Measurements from ENCODE around the gene OPTN. TPM values are rescaled to one million over a fixed set of nuclear protein-coding genes. Genes with fewer than 3 reads are reported as not detected.

OPTN gene
- total and polyA plus RNA-seq, 10 of the 15 experiments (the other 5 are each of a cell fraction or from before 2014, with no cell fraction given), result 15.2 to 42.4 (median 25.5) TPM

GRCh38 chr10:13068071-13068470, 31.9 kb upstream of the OPTN start:
- intact Hi-C loops (cut with micrococcal nuclease; ENCODE audit: unreplicated experiment), result no loop called here
- no peak for FAIRE-seq

More at GRCh38 chr10:13068071-13068470, 31.9 kb upstream of the OPTN start:
- H3K4me1 ChIP-seq (ENCODE audit: control insufficient read depth, insufficient read depth, low read length), result no peaks in the 10 kb centered on the region
- SMC1A ChIA-PET (ENCODE audit: uncharacterized antibody, unreplicated experiment), result no interaction called here
- no peaks in the 10 kb centered on the region for H3K36me3 ChIP-seq (ENCODE audit: control insufficient read depth in 2 of 2, insufficient read depth in 2 of 2, low read length in 1 of 2)
- BruUV-seq (replicated peaks), result no TSS peak
- no peak overlapping the region for H3K4me3 ChIP-seq
- WGBS (ENCODE audit: insufficient coverage, insufficient replicate concordance, low lambda C conversion rate, missing lambda C conversion rate), result 23% methylated on average over 5 of the region's 5 CpGs
- no peak overlapping the region for H3K9ac ChIP-seq (ENCODE audit: control insufficient read depth, insufficient read depth, low read length)
- in situ Hi-C loops (cut with MboI), result no loop called here
- ATAC-seq, result no peak
- no peak overlapping the region for H2AFZ ChIP-seq (ENCODE audit: control insufficient read depth, low read depth, low read length)
- peaks cover 0 to 1% of the 10 kb centered on the region in 2 experiments; a peak in 1 of 4 replicates for H3K27me3 ChIP-seq (replicated peaks in 1 of 2; ENCODE audit: control insufficient read depth in 2 of 2, insufficient read depth in 2 of 2, low read length in 1 of 2)
- RAD21 ChIA-PET (ENCODE audit: unreplicated experiment), result no interaction called here
- no peak overlapping the region for H3K27ac ChIP-seq (ENCODE audit: control insufficient read depth, insufficient read depth)
- H3K9me3 ChIP-seq (replicated peaks; ENCODE audit: control insufficient read depth, insufficient read depth, low read length), result no peaks in the 10 kb centered on the region; the same call in 1 of the 3 replicates
- no peak overlapping the region for H3K4me2 ChIP-seq (ENCODE audit: control insufficient read depth, insufficient read depth)
- POLR2A ChIA-PET, result no interaction called here
- no peaks in the 10 kb centered on the region for H4K20me1 ChIP-seq (ENCODE audit: control insufficient read depth, insufficient read depth)
- H3K79me2 ChIP-seq (ENCODE audit: control insufficient read depth, insufficient read depth, low read length), result no peaks in the 10 kb centered on the region
- DNase-seq (ENCODE audit: low read depth, low spot score), result no peak
- CTCF ChIA-PET, result no interaction called here
- TF ChIP-seq CEBPB (IDR thresholded peaks at IDR 0.05; ENCODE audit: borderline replicate concordance in 1 of 2, low read depth in 2 of 2, low read length in 2 of 2), result no peak
- no peak for TF ChIP-seq BCLAF1 (IDR thresholded peaks at IDR 0.05)
- TF ChIP-seq ATF2 (IDR thresholded peaks at IDR 0.05; ENCODE audit: low read length), result no peak
- TF ChIP-seq SUZ12 (IDR thresholded peaks at IDR 0.05; ENCODE audit: unreplicated experiment), result no peak
- TF ChIP-seq TBL1XR1 (IDR thresholded peaks at IDR 0.05; ENCODE audit: low read depth, low read length), result no peak
- no peak for TF ChIP-seq ZNF384 (IDR thresholded peaks at IDR 0.05; ENCODE audit: borderline replicate concordance, low read depth, low read length)
- no peak for TF ChIP-seq GATAD2B (conservative IDR thresholded peaks at IDR 0.05; ENCODE audit: low read depth)
